ENCODE data around the gene ADGRG6.

The ADGRG6 gene

GRCh38 chr6:142291512-142291911, 10.3 kb upstream of the ADGRG6 start:
- no peak for DNase-seq (ENCODE audit: low read depth)

DNA sequence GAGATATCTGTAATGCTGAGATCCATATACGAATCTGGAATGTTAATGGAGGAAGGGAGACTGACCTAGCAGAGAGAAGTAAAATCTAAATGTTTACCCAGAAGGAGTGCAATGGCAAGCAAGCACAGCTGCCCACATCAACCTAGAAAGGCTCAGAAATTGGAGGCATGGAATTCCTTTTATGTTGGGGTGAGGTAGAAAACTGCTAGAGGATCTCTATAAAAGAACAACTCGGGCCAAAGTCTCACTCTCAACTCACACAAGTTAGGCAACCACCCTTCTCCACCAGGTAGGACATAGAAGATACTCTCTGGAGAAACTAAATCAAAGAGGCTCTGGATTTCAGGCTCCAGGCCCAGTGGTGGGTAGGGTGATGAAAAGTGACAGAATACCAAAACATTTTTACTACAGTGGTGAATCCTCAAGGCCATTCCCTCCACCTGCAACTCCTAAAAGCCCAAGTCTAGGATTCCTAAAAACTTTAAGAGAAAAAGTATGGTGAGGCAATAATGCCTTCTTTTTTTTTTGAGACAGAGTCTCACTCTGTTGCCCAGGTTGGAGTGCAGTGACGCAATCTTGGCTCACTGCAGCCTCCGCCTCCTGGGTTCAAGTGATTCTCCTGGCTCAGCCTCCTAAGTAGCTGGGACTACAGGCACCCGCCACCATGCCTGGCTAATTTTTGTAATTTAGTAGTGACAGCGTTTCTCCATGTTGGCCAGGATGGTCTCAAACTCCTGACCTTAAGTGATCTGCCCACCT, 9.5 kb upstream of the ADGRG6 start:
- no peak for DNase-seq (ENCODE audit: low read depth)

- no peak for DNase-seq (ENCODE audit: low read depth)
Observed at GRCh38 chr6:142293121-142293520, 8.7 kb upstream of the ADGRG6 start.

- no peak for DNase-seq (ENCODE audit: low read depth)
Observed at GRCh38 chr6:142294679-142295078, 7.1 kb upstream of the ADGRG6 start.

DNA sequence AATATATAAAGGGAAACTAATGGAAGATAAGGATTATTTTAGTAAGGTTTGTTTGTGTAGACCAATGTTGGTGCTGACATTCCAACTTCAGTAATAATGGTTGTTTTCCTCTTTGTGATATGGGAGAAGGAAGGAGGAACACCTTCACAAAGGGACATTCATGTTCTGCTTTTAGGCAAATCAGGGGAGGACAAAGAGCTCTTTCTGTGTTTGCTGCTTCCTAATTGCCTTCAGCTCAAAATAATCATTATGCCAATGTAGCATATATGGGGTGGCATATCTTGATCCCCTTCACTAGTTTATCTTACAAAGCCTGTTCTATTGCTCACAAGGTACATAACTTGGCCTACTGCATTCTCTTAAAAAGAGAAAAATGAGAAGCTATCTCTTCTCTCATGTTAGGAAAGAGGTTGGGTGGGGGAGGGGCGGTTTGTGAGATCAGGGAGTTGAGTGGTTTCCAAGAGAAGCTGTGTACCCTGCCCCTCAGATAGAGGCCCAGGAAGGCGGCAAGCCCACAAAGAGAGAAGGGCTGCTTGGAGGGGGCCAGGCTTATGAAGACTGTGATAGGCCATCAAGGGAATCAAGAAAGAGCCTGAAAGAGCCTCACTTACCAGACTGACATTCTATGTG, 4.7 kb upstream of the ADGRG6 start:
- no peak for DNase-seq (ENCODE audit: low read depth)

GRCh38 chr6:142297605-142297995, 4.2 kb upstream of the ADGRG6 start:
- no peak for DNase-seq (ENCODE audit: low read depth)

DNA sequence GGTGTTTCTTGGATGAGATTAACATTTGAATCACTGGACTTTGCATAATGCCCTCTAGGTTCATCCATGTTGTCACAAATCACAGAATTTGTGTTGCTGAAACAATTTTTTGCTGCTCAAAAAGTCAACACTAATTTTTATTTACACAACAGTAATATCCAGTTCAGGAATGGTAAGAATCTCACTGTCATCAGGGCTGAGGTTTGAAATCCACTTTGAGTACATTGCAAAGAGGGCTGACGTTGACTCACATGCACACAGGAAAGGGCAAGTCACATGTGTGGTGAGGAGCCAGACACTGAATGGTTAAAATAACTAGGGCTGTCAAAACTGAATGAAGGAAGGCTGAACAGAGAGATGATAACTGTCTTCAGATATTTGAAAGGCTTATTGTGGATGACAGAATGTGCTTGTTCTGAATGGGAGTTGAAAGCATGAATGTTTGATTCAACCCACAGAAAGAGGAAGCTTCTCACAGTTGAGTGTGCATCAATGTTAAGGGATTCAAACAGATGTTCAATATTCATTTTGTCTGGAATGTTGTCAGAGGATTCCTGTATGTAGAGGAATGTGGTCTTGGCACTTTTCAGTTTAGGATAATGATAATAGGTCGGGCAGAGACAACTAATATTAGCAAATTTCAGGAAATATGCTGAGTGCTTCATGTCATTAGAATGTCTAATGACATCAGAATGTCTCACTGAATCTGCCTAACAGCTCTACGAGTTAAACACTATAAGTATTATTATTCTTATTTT, 3.6 kb upstream of the ADGRG6 start:
- DNase-seq (ENCODE audit: low read depth), result peak; percentile 87

DNA sequence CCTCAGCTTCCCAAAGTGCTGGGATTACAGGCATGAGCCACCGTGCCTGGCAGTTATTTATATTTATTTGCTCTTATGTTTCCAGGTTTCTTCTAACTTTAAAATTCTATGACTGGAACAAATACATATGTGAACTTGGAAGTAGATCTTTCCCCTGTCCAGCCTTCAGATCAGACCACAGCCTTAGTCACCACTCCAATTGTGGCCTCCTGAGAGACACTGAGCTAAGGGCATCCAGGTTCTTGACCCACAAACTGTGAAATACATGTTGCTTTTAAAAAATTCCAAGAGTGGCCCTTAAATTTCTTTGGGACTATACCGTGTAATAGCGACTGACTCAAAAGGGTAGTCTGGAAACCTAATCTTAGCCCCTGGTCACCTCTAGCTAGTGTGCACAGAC, 1.5 kb upstream of the ADGRG6 start:
- DNase-seq (ENCODE audit: low read depth), result no peak

DNA sequence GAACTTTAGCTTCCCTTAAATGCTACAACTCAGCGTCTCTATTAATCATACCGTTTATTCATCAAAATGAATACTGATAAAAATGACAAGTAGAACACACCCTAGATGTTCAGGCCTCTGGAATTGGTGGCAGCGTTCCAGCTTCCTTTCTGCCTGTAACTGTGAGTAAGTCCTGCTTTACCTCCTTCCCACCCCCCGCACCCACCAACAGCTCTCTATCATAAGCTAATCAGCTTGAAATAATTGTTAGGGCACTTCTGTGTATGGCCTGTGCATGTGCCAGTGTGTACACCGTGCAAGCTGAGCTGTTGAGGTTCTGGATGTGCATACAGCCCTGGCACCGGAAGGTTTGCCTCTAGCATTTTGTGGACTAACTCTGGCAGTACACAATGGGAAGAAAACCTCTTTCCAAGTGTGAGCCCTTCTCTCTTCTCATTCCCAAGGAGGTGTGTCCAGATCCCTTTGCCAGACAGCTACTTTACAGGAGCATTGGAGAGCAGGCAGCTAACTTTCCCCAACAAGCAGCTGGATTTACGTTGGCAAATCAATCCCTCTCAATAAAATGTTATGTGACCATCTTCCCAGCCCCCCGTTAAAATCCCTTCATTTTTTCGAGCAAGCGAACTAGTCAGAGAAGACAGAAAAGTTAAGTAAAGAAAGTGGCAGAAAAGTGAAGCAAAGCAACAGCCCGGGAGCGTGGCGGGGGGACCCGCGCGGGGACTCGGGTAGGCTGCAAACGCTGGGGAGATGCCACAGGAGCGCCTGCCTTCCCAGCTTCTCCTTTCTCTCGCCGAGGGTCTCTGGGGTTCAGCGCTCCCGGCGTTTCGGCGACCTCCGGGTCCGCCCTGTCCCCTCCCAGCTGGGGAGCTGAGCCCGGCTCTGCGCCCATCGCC, 803 bp upstream of the ADGRG6 start:
- peak; percentile 63 for DNase-seq (ENCODE audit: low read depth)

- DNase-seq (ENCODE audit: low read depth), result no peak
Observed at GRCh38 chr6:142302421-142303175, 791 bp downstream of the ADGRG6 start.

DNA sequence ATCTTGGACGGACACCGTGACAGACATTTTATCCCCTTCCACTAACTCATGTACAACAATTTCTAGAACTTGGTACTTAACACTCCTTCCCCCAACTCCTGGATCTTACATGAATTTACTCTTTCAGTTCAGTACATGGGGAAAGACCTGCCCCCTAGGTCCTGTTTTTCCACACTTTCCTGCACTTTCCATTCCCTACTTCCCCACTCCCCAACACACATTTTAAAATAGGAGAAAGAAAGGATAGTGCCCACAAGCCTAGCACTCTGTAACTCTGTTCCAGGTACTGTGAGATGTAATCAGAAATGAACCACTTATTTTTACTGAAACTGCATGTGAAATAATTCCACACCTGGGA, 1.3 kb downstream of the ADGRG6 start:
- DNase-seq (ENCODE audit: low read depth), result no peak

GRCh38 chr6:142304241-142304640, 2.4 kb downstream of the ADGRG6 start:
- no peak for DNase-seq (ENCODE audit: low read depth)

- DNase-seq (ENCODE audit: low read depth), result no peak
Observed at GRCh38 chr6:142306736-142307135, 4.9 kb downstream of the ADGRG6 start.

DNA sequence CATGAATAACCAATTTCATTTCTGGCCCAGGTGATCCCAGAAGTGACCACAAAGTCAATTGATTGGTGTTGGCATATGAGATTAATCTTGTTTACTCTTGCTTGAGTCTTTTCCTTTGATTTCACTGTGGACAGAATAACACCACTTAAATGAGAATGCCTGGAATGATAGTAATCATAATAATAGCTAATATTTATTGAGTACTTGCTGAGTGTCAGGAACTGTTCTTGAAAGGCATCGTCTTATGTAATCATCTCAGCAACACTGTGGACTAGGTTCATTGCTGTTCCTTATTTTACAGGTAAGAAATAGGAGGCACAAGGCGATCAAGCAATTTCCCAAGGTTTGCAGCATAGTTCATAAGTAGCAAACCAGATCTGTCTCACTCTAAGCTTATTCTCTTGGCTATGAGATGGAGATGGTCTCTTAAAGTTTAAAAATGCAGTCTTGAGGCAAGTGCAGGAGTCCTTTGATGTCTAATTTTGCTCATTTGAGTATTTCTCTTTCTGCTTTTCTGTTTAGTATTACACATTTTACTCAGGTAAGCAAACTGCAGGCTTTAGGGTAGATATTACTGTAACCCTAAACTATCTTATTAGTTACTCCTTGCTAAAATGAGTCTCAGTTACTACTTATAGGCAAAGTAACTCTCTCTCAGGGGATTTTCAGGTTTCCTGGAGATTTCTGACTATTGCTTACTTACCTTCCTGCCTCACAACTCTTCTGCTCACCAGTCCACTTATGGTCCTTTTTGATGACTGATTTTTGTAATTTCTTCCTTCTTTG, 6.3 kb downstream of the ADGRG6 start:
- no peak for DNase-seq (ENCODE audit: low read depth)

DNA sequence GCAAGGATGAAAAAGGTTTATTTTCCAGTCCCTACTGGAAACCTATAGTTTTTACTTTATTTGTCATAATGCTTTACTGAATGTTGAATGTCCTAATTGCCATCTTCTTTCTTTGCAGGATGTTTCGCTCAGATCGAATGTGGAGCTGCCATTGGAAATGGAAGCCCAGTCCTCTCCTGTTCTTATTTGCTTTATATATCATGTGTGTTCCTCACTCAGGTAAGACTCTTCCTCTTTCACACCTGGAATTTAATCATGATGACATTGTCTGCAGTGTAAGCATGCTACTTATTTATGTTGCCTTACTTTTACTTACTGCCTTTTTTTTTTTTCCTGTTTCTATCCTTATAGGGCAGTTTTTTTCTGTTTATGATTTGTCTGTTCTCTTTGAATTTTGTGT, 7.6 kb downstream of the ADGRG6 start:
- DNase-seq (ENCODE audit: low read depth), result no peak

- DNase-seq (ENCODE audit: low read depth), result peak; percentile 55
Observed at GRCh38 chr6:142313284-142313683, 11.5 kb downstream of the ADGRG6 start.

DNA sequence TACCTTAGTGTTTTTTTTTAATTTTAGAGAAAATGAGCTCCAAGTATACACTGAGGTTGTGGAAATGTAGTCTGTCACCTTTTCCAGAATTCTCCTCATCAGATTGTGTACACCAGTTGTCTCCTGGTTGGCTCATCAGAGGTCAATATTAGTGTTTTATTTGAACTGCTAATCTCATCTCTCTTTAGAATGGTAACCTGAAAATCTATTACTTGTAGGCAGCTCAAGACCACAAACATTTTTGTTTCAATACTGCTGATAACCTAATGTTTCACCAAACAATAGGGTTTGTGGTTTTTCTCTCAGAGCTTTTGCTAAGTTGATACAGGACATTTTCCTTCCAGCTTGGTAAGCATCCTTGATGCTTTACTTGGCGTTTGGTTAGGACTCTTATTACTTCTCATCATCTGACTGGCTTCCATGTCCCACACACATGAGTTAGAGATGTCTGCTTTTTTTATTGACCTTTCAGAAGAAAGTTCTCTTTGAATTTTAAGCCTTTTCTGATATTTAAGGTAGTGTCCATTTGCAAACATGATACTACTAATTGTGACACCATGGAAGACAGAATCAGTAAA, 15.1 kb downstream of the ADGRG6 start:
- DNase-seq (ENCODE audit: low read depth), result no peak

DNA sequence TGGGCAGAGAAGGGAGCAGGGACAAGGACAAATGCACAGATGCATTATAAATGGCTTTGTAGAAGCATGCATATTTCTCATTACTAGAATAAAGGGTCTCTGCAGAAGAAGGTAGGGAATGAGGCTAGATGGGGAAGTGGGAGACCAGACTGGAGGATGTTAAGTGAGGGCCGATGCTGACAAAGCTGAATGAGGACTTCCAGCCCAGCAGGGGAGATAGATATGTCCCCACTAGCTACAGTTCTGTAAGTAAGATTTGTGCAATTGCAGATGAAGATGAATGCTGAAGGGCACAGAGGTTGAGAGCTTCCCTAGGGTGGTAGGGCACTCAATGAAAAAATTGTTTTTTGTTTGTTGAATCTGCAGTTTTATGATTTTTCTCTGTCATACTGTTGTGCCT, 16.9 kb downstream of the ADGRG6 start:
- DNase-seq (ENCODE audit: low read depth), result no peak

DNA sequence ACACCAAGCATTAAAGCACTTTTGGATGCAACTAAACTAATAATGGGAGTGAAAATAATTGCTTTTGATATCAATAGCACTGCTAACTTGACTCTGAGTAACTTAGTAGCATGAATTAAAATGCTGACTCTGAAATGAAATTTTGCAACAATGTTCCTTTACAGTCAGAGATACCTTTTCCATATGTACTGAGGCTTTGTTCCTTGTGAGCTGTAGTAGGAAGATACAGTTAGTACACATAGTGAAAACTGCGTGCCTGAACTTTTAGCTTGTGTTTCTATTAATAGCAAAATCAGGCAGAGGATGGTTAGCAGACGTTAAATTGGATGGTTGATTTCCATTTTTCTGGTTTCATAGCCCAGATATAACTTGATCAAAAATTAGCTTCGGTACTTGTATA, 18.6 kb downstream of the ADGRG6 start:
- no peak for DNase-seq (ENCODE audit: low read depth)

- no peak for DNase-seq (ENCODE audit: low read depth)
Observed at GRCh38 chr6:142321451-142321850, 19.6 kb downstream of the ADGRG6 start.

All from EH (cell line).